GM12874 (cell line): ENCODE measurements around the gene RHBDL1.
A peak's percentile ranks its signal among the peaks of the same experiment; 100 is the strongest.

ENCODE experiments used
- TF ChIP-seq, protein P1 (sequence below): IDR thresholded peaks from 2 replicates; pipeline ENCODE4 v1.5.1; 2011; ENCODE audit warnings: low read depth, mild to moderate bottlenecking, control low read depth, low read length, moderate library complexity; ENCODE audit not compliant: insufficient read depth

RHBDL1 gene

DNA sequence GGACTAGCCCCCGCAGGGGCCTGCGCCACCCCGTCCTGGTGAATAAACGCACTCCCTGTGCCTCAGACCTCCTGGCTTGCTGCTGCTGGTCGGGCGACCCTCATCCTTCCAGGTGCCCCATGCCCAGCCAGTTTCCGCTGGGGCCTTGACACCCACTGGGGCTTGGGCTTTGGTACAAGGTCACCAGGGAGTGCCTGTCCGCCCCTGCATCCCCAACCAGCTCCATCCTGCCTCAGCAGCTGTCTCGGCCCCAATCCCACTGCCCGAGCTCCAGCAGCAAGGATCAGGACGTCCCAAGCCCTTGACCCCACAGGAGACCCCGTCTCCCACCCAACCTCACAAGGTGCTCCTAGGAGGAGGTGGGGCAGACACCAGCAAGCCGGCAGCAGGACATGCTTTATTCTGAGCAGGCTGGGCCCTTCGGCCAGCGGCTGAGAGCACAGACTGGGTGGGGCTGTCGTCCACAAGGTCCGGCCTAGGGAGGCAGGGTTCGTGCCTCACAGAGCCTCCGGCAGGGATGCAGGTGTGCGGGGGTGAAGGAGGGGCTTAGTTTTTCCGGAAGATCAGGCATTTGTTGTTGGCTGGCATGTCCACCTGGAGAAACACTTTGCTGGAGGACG, 41.3 kb upstream of the RHBDL1 start:
- TF ChIP-seq, protein P1, sequence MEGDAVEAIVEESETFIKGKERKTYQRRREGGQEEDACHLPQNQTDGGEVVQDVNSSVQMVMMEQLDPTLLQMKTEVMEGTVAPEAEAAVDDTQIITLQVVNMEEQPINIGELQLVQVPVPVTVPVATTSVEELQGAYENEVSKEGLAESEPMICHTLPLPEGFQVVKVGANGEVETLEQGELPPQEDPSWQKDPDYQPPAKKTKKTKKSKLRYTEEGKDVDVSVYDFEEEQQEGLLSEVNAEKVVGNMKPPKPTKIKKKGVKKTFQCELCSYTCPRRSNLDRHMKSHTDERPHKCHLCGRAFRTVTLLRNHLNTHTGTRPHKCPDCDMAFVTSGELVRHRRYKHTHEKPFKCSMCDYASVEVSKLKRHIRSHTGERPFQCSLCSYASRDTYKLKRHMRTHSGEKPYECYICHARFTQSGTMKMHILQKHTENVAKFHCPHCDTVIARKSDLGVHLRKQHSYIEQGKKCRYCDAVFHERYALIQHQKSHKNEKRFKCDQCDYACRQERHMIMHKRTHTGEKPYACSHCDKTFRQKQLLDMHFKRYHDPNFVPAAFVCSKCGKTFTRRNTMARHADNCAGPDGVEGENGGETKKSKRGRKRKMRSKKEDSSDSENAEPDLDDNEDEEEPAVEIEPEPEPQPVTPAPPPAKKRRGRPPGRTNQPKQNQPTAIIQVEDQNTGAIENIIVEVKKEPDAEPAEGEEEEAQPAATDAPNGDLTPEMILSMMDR, result no peak

GRCh38 chr16:634996-635395, 40.5 kb upstream of the RHBDL1 start:
- TF ChIP-seq, protein P1, result no peak

GRCh38 chr16:635573-636205, 39.8 kb upstream of the RHBDL1 start:
- TF ChIP-seq, protein P1, result no peak

GRCh38 chr16:636206-637080, 39.0 kb upstream of the RHBDL1 start, which contains the start of gene METTL26:
Gene METTL26 (minus strand): TSS chr16:636305. CDS start chr16:636290, 15 bp downstream.
- TF ChIP-seq, protein P1, result 0 out of 2 replicates have a peak, but pooled peaks have one; percentile 5

GRCh38 chr16:637081-638018, 38.1 kb upstream of the RHBDL1 start:
- TF ChIP-seq, protein P1, result no peak

GRCh38 chr16:638034-638543, 37.4 kb upstream of the RHBDL1 start:
- TF ChIP-seq, protein P1, result no peak
